Skin epidermis (tissue), 12 donors: ENCODE results near the gene IL16.
A peak's percentile ranks its signal among the peaks of the same experiment; 100 is the strongest.

Experiments
- H3K27ac ChIP-seq, 21 experiments: fragments of 200-600 bp; sonication (generic) in 11 of 21; one replicate each; pipeline ENCODE4 v1.5.0; 2020; ENCODE audit warnings: mild to moderate bottlenecking in 3 of 21, inconsistent platforms in 2 of 21, moderate library complexity in 2 of 21
- H3K4me3 ChIP-seq, 7 experiments: fragments of 200-600 bp; sonication (generic) in 2 of 7; one replicate each; pipeline ENCODE4 v1.5.0; 2020; ENCODE audit warnings: inconsistent platforms in 2 of 7, mild to moderate bottlenecking in 2 of 7, moderate library complexity in 1 of 7

IL16 gene

GRCh38 chr15:81270188-81270587 is 73.5 kb downstream of the IL16 start:
- Histone ChIP-seq H3K27ac (no peak overlapping the region), H3K4me3 (no peak overlapping the region)

GRCh38 chr15:81270781-81271491 is 74.3 kb downstream of the IL16 start:
- Histone ChIP-seq H3K27ac (no peak overlapping the region), H3K4me3 (no peak overlapping the region)

- no peak overlapping the region for H3K4me3 ChIP-seq
- H3K27ac ChIP-seq: no peak overlapping the region
Measured at GRCh38 chr15:81271761-81272644, 75.3 kb downstream of the IL16 start.

GRCh38 chr15:81273200-81273599 is 76.5 kb downstream of the IL16 start:
- Histone ChIP-seq H3K4me3 (no peak overlapping the region), H3K27ac (peak overlapping the region in 2 of 21 experiments; percentile 4 to 8)

- no peak overlapping the region for H3K4me3 ChIP-seq
- peak overlapping the region in 3 of 21 experiments; percentile 8 to 64 (median 18) for H3K27ac ChIP-seq
Measured at GRCh38 chr15:81273855-81274254, 77.2 kb downstream of the IL16 start.

- H3K27ac ChIP-seq: peak overlapping the region in 3 of 21 experiments; percentile 8 to 42 (median 18)
Measured at GRCh38 chr15:81274255-81274654, 77.6 kb downstream of the IL16 start.

GRCh38 chr15:81274931-81275707 is 78.4 kb downstream of the IL16 start:
- Histone ChIP-seq H3K27ac (peak overlapping the region in 9 of 21 experiments; percentile 9 to 79 (median 42)), H3K4me3 (no peak overlapping the region)

More at GRCh38 chr15:81274255-81274654, 77.6 kb downstream of the IL16 start:
- no peak overlapping the region for H3K4me3 ChIP-seq

- Histone ChIP-seq H3K4me3 (no peak overlapping the region), H3K27ac (peak overlapping the region in 12 of 21 experiments; percentile 8 to 79 (median 34))
Measured at GRCh38 chr15:81275711-81276392, 79.2 kb downstream of the IL16 start.

GRCh38 chr15:81276967-81277366 is 80.3 kb downstream of the IL16 start:
- peak overlapping the region in 2 of 21 experiments; percentile 65 to 77 for H3K27ac ChIP-seq
- H3K4me3 ChIP-seq: no peak overlapping the region

- no peak overlapping the region for H3K4me3 ChIP-seq
- no peak overlapping the region for H3K27ac ChIP-seq
Measured at GRCh38 chr15:81277851-81278250, 81.2 kb downstream of the IL16 start.

GRCh38 chr15:81278306-81279029 is 81.8 kb downstream of the IL16 start:
- no peak overlapping the region for H3K27ac ChIP-seq

GRCh38 chr15:81279621-81280485 is 83.2 kb downstream of the IL16 start:
- Histone ChIP-seq H3K4me3 (no peak overlapping the region), H3K27ac (peak overlapping the region in 2 of 21 experiments; percentile 21 to 33)

More at GRCh38 chr15:81278306-81279029, 81.8 kb downstream of the IL16 start:
- no peak overlapping the region for H3K4me3 ChIP-seq

- Histone ChIP-seq H3K27ac (peak overlapping the region in 10 of 21 experiments; percentile 3 to 64 (median 30)), H3K4me3 (no peak overlapping the region)
Measured at GRCh38 chr15:81280696-81281455, 84.2 kb downstream of the IL16 start.

- H3K4me3 ChIP-seq: no peak overlapping the region
- peak overlapping the region in 9 of 21 experiments; percentile 3 to 64 (median 32) for H3K27ac ChIP-seq
Measured at GRCh38 chr15:81281456-81281735, 84.7 kb downstream of the IL16 start.

GRCh38 chr15:81281766-81282605 is 85.3 kb downstream of the IL16 start:
- Histone ChIP-seq H3K27ac (peak overlapping the region in 7 of 21 experiments; percentile 18 to 55 (median 29)), H3K4me3 (no peak overlapping the region)

- Histone ChIP-seq H3K4me3 (no peak overlapping the region), H3K27ac (no peak overlapping the region)
Measured at GRCh38 chr15:81282606-81282895, 85.9 kb downstream of the IL16 start.
